Jurkat, Clone E6-1 (cell line): Measurements from ENCODE around the gene FGF5.

Experiments
- DNase-seq: peaks from one replicate; pipeline ENCODE4 v3.0.0-alpha.2; 2011; ENCODE audit warnings: low read depth, low spot score
- H3K4me3 ChIP-seq: 2 replicates; pipeline ENCODE4 v1.5.1; 2011; ENCODE audit warnings: mild to moderate bottlenecking, low read length, control low read depth, moderate library complexity

The FGF5 gene

DNA sequence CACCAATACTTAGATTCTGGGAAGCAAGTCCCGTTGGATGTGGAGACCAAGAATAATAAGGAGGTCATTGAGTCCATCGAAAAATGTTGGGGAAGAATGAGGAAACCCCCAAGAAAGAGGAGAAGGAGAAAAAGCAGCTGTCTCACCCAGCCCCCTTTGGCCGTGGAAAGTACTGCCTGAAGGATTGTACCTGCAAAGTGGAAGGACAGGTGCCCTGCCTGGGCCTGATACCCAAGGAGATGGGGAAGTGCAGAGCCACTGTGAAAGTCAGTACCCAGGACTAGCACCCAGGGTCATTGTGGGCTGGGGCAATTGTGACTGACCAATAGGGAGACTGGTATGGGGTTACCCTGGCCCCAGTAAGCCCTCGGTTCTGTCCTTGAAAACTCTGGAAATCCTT is 55.3 kb downstream of the FGF5 start:
- DNase-seq, result no peak
- H3K4me3 ChIP-seq, result no peak overlapping the region

DNA sequence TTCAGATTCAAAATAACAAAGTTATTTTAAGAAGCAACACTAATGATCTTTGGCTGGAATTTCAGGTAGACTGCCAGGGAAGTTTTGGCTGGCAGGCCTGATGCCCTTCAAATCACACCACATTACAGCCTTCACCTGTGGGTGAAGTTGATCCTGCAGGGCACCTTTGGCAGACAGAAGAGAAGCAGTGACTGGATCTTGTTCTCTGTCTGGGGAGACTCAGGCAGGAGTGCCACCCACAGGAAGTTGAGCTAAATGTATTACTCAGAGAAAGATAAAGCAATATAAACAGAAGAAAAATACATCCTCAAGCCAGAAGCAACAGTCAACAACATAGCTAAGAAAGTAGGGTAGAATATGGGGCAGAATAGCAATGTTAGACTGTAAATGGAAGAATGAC is 56.3 kb downstream of the FGF5 start:
- DNase-seq, result no peak
- no peak overlapping the region for H3K4me3 ChIP-seq

DNA sequence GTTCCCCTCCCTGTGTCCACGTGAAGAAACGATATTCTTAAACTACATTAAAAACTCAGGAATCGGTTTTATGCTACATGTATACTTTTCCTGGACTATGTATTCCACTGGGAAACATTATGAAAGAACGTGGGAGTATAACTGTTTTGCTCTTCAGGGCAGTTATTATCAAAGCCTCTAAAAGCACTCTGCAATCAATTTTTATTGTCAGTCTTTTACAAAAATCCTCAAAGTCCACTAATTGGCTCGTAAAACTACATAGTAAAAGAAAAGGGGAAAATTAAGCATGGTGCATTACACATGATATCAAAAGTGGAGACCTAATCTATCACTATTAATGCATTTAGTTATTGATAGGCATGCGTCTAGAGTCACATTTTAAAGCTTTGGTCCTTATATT is 57.7 kb downstream of the FGF5 start:
- H3K4me3 ChIP-seq, result no peak overlapping the region
- DNase-seq, result no peak

DNA sequence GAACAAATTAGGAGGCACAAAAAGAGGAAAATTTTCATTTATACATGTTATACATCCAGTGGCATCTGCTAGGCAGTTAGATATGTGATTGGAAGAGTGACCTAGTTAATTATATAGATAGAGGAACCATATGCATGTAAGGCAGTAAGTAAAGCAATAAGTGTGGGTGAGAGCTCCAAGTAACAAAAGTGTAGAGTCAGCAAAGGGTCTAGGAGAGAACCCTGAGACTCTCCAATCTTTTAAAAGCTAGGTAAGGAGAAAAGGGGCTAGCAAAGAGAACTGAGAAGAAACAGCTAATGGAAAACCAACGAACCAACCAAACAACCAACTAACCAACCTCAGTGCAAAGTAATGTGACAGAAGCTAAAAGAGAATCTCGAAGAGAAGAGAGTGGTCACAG is 65.2 kb downstream of the FGF5 start:
- no peak for DNase-seq
- H3K4me3 ChIP-seq, result no peak overlapping the region

DNA sequence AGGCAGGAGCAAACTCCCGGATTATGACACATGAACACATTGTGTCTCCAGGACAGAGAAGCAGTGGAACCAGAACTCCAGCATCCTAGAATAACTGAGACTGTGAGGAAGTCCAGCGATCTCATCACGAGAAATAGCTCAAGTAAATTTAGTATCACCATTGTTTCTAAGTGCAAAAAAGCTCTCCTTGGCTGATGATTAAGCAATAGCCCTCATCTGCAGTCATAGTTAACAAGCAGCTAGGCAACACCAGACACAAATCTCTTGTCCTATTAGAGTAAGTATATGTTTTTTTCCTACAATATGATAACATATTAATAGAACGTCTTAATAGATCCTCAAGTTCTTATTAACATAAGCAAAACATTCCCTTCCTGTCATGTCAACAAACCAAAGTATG is 66.7 kb downstream of the FGF5 start:
- DNase-seq, result no peak
- no peak overlapping the region for H3K4me3 ChIP-seq

DNA sequence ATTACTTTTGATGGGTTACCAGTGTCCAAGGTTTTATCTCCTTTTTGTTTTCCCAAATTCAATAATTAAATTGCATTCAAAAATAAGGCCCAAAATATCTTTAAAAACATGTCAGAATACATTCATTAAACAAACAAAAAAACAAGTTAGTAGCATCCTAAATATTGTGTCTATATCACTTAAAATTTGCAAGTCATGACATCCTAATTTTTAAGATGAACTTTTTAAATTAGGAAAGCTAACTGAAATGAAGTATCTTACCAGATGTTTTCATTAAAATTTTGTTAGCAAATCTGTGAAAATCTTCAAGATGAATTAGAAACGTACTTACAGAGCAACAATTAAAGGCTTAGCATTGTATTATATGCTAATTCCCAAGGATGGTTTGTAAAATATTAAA is 68.1 kb downstream of the FGF5 start:
- no peak for DNase-seq
- H3K4me3 ChIP-seq, result no peak overlapping the region

DNA sequence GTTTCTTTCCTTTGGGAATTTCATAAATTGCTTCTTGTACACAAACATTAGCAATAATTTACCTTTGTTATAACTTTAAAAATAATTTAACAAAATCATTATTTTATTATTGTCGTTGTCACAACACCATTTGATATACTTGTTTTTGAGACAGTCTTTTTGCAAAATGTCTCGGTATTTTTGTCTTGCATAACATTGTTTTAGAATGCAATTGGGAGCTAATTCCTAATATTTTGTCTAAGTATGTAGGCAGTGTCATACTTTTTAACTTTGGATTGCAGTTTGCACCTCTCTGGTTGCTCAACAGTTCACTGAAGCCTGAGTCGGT is 68.7 kb downstream of the FGF5 start:
- no peak overlapping the region for H3K4me3 ChIP-seq

DNA sequence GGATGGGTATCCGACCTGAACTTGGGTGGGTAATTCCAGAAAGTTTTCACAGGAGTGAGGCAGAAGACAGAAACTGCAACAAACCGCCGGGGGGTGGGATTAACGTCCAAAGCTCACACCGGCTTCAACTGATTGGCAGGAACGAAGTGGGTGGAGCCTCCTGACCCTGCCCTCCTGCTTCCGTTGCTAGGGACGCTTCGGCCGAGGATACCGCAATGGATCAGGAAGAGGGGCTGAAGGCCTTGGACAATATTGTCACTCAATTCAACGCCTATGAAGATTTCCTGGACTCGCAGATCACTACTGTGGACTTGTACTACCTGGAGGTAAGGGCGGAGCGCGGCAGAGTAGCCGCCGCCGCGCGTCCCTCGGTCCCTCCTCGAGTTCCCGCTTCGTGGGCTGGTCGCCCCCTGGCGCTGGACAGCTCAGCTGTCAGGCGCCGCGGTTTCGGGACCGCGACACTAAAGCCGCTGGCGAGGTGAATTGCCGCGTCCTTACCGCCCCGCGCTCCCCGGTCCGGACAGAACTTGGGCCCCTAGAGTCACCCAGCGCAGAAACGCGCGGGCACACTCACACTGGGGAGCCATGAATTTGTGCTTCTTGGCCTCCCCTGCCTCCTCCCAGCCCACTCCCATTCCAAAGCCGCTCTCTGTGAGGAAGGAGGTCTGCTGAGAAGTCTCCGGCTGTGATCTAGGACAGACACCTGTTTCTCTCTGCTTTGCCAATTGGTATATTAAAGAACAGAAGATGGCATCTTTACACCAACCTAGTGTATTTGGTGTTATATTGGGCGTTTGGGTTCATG is 69.3 kb downstream of the FGF5 start, which contains the start of gene CFAP299:
CFAP299 (plus strand) TSS at position 177 of the 805 bp plus-strand sequence.
- H3K4me3 ChIP-seq, result no peak within 1 kb of the TSS
- no peak for DNase-seq

More for the DNA sequence above, 68.7 kb downstream of the FGF5 start:
- no peak for DNase-seq

DNA sequence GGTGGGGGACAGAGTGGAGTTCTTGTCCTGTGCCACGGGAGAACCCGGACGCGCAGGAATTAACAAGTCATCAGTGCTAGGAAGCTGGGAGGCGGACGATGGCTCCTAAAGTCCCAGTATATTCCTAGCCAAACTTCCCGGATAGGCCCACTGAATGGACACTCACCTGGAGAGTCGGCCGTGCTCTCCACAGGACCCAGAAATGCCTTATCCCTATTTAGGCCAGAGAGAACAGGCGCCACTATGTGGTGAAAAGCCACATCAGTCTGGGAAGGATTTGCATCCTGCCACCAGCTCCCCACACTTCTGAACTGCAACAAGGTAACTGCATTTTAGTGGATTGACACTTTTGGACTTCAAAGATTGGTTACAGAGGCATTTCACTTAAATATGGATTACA is 70.1 kb downstream of the FGF5 start:
- DNase-seq, result no peak
- H3K4me3 ChIP-seq, result no peak overlapping the region

DNA sequence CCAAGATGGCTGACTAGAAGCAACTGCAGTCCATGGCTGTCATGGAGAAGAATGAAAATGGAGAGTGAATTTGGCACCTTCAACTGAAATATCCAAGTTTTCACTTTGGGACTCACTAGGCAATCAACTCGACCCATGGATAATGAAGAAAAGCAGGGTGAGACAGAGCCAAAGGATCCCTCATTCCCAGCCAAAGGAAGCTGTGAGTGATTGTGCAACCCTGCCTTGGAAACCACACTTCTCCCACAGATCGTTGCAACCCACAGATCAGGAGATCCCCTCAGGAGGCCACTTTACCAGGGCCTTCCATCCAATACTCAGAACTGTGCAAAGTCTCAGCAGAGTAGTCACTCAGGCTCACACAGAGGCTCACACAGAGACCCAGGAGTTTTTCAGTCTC is 73.6 kb downstream of the FGF5 start:
- DNase-seq, result no peak
- H3K4me3 ChIP-seq, result no peak overlapping the region
